K562 (cell line): ENCODE data around the gene SPATS1. TPM values are rescaled to one million over a fixed set of nuclear protein-coding genes. Genes with fewer than 3 reads are reported as not detected.
A peak's percentile ranks its signal among the peaks of the same experiment; 100 is the strongest.

Experiments
- ELF1 ChIP-seq: fragments of 200-800 bp; sonication (Bioruptor generic); IDR thresholded peaks from 2 replicates; pipeline ENCODE4 v1.6.1; 2016; ENCODE audit warnings: missing genetic modification characterization, missing compliant biosample characterization
- HIVEP1 ChIP-seq: fragments of 250-450 bp; sonication (Bioruptor Pico); IDR thresholded peaks from 2 replicates; pipeline ENCODE4 v1.4.0; 2020; ENCODE audit warnings: mild to moderate bottlenecking
- ILF3 ChIP-seq: fragments of 450-650 bp; IDR thresholded peaks from 2 replicates; pipeline ENCODE4 v1.6.1; 2018; ENCODE audit warnings: antibody characterized with exemption, mild to moderate bottlenecking, moderate library complexity, borderline replicate concordance
- JUN ChIP-seq, 2 experiments: sonication (generic) in 1 of 2; formaldehyde crosslinking in 1 of 2; IDR thresholded peaks; 2 replicates each; pipeline versions ENCODE4 v1.6.1 to v1.8.0; 2012 to 2022; ENCODE audit warnings: borderline replicate concordance in 2 of 2, mild to moderate bottlenecking in 2 of 2, improper control_type of control experiment in 1 of 2, low read depth in 1 of 2, low read length in 1 of 2, missing genetic modification reagents in 1 of 2
- JUND ChIP-seq, 2 experiments: IDR thresholded peaks; 2 replicates in 1 of 2; 3 replicates in 1 of 2; pipeline ENCODE4 v1.6.1; 2011; ENCODE audit warnings: borderline replicate concordance in 2 of 2, low read depth in 2 of 2, low read length in 2 of 2, improper control_type of control experiment in 1 of 2, missing biosample characterization in 1 of 2, missing genetic modification characterization in 1 of 2, missing genetic modification reagents in 1 of 2
- MAFF ChIP-seq: IDR thresholded peaks from 2 replicates; pipeline ENCODE4 v1.6.1; 2012; ENCODE audit warnings: low read length, improper control_type of control experiment
- MAFG ChIP-seq: fragments of 450-650 bp; conservative IDR thresholded peaks from 2 replicates; pipeline ENCODE4 v1.6.1; 2016; ENCODE audit warnings: missing genetic modification characterization, missing compliant biosample characterization
- NR1H2 ChIP-seq: sonication (generic); formaldehyde crosslinking; IDR thresholded peaks from 2 replicates; pipeline ENCODE4 v1.4.0; 2020; ENCODE audit warnings: mild to moderate bottlenecking, missing genetic modification reagents
- PTTG1 ChIP-seq: fragments of 450-650 bp; IDR thresholded peaks from 2 replicates; pipeline ENCODE4 v1.6.1; 2016; ENCODE audit warnings: low read depth, mild to moderate bottlenecking, missing genetic modification characterization, missing compliant biosample characterization
- TCF3 ChIP-seq: sonication (generic); formaldehyde crosslinking; IDR thresholded peaks from 2 replicates; pipeline ENCODE4 v1.4.0; 2020; ENCODE audit warnings: mild to moderate bottlenecking, missing genetic modification reagents
- ZNF551 ChIP-seq: fragments of 250-450 bp; sonication (Bioruptor Pico); IDR thresholded peaks from 2 replicates; pipeline ENCODE4 v1.5.0; 2021; ENCODE audit warnings: mild to moderate bottlenecking, moderate library complexity
- ZNF57 ChIP-seq: fragments of 450-650 bp; formaldehyde crosslinking; IDR thresholded peaks from 2 replicates; pipeline ENCODE4 v1.4.0; 2020; ENCODE audit warnings: mild to moderate bottlenecking, moderate library complexity
- ZNF75A ChIP-seq: fragments of 450-650 bp; formaldehyde crosslinking; IDR thresholded peaks from 2 replicates; pipeline ENCODE4 v1.4.0; 2020; ENCODE audit warnings: mild to moderate bottlenecking
- polyA plus RNA-seq, 8 experiments: library from polyadenylated mRNA; depleted of rRNA in 4 of 8; stranded (reverse) in 5 of 8; unstranded in 3 of 8; fragments of >200 nt; fragmentation: Nextera tagmentation in 2 of 8; fragmentation: Illumina TruSeq in 1 of 8; extraction: Ambion mirVana in 2 of 8; extraction: Trizol in 1 of 8; gene quantifications; 2 replicates each; pipeline versions ENCODE4 v1.2.1 to v1.2.3, GENCODE V29; 2011 to 2014; ENCODE audit warnings: inconsistent platforms in 1 of 8, missing spikeins in 1 of 8
- total RNA-seq, 7 experiments: library from RNA; depleted of rRNA in 6 of 7; stranded (reverse); fragments of >200 nt in 6 of 7; fragmentation: Illumina TruSeq in 2 of 7; extraction: Trizol in 2 of 7; gene quantifications; 2 replicates each; pipeline versions ENCODE4 v1.2.1 to v1.2.3, GENCODE V29; 2011 to 2021; ENCODE audit warnings: low replicate concordance in 1 of 7
- TF ChIP-seq, protein P1 (sequence below): fragments of 250-450 bp; sonication (Bioruptor Pico); IDR thresholded peaks from 2 replicates; pipeline ENCODE4 v1.5.0; 2021; ENCODE audit warnings: mild to moderate bottlenecking, moderate library complexity
- TF ChIP-seq, protein P2 (sequence below): IDR thresholded peaks from 2 replicates; pipeline ENCODE4 v1.6.1; 2016; ENCODE audit warnings: missing genetic modification characterization, missing compliant biosample characterization
- TF ChIP-seq, protein P3 (sequence below): sonication (generic); formaldehyde crosslinking; IDR thresholded peaks from 2 replicates; pipeline ENCODE4 v1.8.0; 2023; ENCODE audit warnings: missing genetic modification reagents, mild to moderate bottlenecking, borderline replicate concordance

SPATS1 gene
- total and polyA plus RNA-seq, 9 of the 15 experiments (the other 6 are each of a cell fraction or from before 2014, with no cell fraction given): not detected

DNA sequence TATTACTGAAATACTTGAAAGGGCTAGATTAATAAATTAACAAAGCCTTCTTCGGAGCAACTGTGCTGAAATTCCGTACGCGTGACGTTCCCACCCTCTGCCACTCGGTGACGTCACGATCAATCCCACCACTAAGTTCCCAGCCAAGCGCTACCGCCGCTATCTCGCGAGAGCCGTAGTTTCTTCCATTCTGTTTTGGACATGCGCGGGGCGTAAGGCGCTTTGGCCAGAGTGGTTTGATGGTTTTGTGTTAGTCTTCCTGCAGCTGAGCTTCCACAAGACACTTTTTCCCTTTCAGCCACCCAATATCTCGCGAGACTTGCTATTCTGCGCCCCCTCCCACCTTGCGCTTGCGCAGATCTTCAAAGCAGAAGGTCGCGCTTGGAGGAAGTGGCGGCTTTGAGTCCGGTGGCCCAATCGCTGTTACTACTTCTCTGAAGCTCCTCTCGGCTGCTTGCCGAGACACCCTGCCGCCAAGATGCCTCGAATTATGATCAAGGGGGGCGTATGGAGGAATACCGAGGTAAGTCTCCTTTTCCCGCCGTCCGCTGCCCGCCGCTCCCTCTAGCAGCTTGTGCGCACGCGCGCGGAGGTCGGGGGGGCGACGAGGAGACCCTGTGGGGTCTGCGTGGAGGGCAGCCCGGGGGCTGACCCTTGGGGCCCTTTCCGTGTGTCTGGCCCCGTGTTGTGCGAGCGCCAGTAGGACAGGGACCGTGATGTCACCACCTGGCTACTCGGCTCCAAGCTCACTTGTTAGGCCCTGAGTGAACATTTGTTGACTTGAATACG is 45.1 kb downstream of the SPATS1 start, which contains the start of gene CDC5L (continued):
- TF ChIP-seq PTTG1 (tag) (no peak), ZNF57 (CRISPR knock-in tag) (0 out of 2 replicates have a peak, but pooled peaks have one; percentile 29), ILF3 (no peak), JUND (IDR thresholded peaks at IDR 0.05; ENCODE audit: borderline replicate concordance, low read depth, low read length) (peak; percentile 91), JUND (tag; IDR thresholded peaks at IDR 0.05; ENCODE audit: borderline replicate concordance, low read depth, low read length) (peak; percentile 93), ZNF75A (CRISPR knock-in tag) (no peak), ELF1 (tag) (0 out of 2 replicates have a peak, but pooled peaks have one; percentile 57), JUN (IDR thresholded peaks at IDR 0.05; ENCODE audit: borderline replicate concordance, low read depth, low read length) (peak; percentile 80), JUN (CRISPR knock-in tag; IDR thresholded peaks at IDR 0.05; ENCODE audit: borderline replicate concordance) (peak; percentile 85; the same call in 1 of the 2 replicates), TCF3 (CRISPR knock-in tag) (no peak), MAFG (no peak), MAFF (peak; percentile 95), HIVEP1 (CRISPR knock-in tag) (no peak), ZNF551 (CRISPR knock-in tag) (no peak), NR1H2 (CRISPR knock-in tag) (0 out of 2 replicates have a peak, but pooled peaks have one; percentile 3)
- TF ChIP-seq, protein P1, sequence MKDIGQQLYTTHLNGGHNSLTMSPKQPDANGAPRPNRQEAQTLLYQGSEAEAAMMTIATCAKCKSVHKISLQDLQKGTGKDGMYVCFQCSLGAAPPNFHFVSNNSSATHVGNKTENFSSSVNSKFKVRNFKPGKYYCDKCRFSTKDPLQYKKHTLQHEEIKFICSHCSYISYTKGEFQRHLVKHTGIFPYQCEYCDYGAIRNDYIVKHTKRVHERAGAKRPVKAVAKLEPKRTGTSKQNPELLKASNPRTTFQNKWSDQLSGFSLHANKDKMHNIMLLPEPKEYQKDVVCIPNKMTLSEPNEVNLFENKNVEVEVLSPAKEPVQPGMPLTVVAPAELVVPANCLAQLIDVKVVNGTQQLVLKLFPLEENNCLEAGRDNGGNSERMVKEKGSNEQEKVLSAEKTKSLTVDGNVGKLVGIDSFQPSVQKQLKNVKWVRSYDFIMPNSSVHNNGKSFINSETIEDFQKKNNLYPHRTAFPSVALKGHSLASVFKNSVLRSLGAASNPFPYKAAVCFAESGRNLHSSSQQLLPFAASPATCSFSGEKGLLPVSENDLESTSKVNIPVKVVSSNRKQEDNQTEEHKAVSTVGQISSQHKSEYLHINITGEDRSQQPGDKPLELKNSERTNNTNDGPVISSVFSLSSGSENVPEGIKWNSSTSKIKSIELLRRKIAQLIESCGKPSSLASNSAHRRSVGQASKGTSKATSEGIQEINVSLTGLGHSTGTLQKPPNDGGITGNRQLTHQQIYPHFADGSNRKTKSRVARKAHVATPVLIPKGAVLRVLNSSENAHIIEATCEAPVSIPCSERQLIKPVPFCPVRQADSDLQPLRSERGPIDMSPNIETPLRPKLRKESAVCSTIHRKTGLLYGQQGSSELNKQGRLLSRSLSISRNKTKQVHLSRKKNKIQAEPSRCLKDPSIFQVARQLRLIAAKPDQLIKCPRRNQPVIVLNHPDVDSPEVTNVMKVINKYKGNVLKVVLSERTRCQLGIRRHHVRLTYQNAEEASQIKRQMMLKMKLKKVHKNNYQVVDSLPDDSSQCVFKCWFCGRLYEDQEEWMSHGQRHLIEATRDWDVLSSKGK (CRISPR knock-in tag): no peak
- TF ChIP-seq, protein P2, sequence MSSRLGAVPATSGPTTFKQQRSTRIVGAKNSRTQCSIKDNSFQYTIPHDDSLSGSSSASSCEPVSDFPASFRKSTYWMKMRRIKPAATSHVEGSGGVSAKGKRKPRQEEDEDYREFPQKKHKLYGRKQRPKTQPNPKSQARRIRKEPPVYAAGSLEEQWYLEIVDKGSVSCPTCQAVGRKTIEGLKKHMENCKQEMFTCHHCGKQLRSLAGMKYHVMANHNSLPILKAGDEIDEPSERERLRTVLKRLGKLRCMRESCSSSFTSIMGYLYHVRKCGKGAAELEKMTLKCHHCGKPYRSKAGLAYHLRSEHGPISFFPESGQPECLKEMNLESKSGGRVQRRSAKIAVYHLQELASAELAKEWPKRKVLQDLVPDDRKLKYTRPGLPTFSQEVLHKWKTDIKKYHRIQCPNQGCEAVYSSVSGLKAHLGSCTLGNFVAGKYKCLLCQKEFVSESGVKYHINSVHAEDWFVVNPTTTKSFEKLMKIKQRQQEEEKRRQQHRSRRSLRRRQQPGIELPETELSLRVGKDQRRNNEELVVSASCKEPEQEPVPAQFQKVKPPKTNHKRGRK (tag): no peak
- TF ChIP-seq, protein P3, sequence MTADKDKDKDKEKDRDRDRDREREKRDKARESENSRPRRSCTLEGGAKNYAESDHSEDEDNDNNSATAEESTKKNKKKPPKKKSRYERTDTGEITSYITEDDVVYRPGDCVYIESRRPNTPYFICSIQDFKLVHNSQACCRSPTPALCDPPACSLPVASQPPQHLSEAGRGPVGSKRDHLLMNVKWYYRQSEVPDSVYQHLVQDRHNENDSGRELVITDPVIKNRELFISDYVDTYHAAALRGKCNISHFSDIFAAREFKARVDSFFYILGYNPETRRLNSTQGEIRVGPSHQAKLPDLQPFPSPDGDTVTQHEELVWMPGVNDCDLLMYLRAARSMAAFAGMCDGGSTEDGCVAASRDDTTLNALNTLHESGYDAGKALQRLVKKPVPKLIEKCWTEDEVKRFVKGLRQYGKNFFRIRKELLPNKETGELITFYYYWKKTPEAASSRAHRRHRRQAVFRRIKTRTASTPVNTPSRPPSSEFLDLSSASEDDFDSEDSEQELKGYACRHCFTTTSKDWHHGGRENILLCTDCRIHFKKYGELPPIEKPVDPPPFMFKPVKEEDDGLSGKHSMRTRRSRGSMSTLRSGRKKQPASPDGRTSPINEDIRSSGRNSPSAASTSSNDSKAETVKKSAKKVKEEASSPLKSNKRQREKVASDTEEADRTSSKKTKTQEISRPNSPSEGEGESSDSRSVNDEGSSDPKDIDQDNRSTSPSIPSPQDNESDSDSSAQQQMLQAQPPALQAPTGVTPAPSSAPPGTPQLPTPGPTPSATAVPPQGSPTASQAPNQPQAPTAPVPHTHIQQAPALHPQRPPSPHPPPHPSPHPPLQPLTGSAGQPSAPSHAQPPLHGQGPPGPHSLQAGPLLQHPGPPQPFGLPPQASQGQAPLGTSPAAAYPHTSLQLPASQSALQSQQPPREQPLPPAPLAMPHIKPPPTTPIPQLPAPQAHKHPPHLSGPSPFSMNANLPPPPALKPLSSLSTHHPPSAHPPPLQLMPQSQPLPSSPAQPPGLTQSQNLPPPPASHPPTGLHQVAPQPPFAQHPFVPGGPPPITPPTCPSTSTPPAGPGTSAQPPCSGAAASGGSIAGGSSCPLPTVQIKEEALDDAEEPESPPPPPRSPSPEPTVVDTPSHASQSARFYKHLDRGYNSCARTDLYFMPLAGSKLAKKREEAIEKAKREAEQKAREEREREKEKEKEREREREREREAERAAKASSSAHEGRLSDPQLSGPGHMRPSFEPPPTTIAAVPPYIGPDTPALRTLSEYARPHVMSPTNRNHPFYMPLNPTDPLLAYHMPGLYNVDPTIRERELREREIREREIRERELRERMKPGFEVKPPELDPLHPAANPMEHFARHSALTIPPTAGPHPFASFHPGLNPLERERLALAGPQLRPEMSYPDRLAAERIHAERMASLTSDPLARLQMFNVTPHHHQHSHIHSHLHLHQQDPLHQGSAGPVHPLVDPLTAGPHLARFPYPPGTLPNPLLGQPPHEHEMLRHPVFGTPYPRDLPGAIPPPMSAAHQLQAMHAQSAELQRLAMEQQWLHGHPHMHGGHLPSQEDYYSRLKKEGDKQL (CRISPR knock-in tag): no peak
